ENCODE results near the gene ZNF460.

The ZNF460 gene

GRCh38 chr19:57338877-57339276 lies 58.6 kb downstream of the ZNF460 start:
- DNase-seq (ENCODE audit: low read depth in 2 of 2, low spot score in 1 of 2), result no peak

- DNase-seq (ENCODE audit: low read depth in 2 of 2, low spot score in 1 of 2), result no peak
Observed at GRCh38 chr19:57342582-57342981, 62.3 kb downstream of the ZNF460 start.

Data from stimulated activated CD8-positive, alpha-beta memory T cell treated with anti-CD3 and anti-CD28 coated beads, Interleukin-4, amount 100 ng/mL, for 1 hour (primary cell).